Measurements from ENCODE around the gene DHRS9.

The DHRS9 gene

GRCh38 chr2:169116993-169117392 lies 47.6 kb downstream of the DHRS9 start:
- Histone ChIP-seq H3K9ac (ENCODE audit: low read length) (no peak overlapping the region), H3K27me3 (replicated peaks; ENCODE audit: insufficient read depth, low read length) (no peaks in the 10 kb centered on the region), H3K4me3 (ENCODE audit: low read length) (no peak overlapping the region), H3F3A (ENCODE audit: insufficient read depth, low read length) (no peaks in the 10 kb centered on the region), H3K27ac (ENCODE audit: low read length) (no peak overlapping the region), H2AFZ (ENCODE audit: low read length) (no peak overlapping the region), H3K4me2 (ENCODE audit: low read depth, low read length) (no peak overlapping the region), H4K20me1 (ENCODE audit: insufficient read depth, low read length) (no peaks in the 10 kb centered on the region), H3K79me2 (ENCODE audit: low read length) (no peaks in the 10 kb centered on the region), H3K36me3 (replicated peaks; ENCODE audit: insufficient read depth, low read length) (no peaks in the 10 kb centered on the region), H3K9me3 (replicated peaks; ENCODE audit: insufficient read depth, low read length) (no peaks in the 10 kb centered on the region), H3K4me1 (ENCODE audit: low read length) (no peaks in the 10 kb centered on the region), H3K9me2 (replicated peaks; ENCODE audit: insufficient read depth, low read length) (no peaks in the 10 kb centered on the region)
- TF ChIP-seq CTCF (IDR thresholded peaks at IDR 0.05; ENCODE audit: low read length) = no peak
- no peak for TF ChIP-seq EZH2 (optimal IDR thresholded peaks at IDR 0.05; ENCODE audit: low read depth, low read length)
- TF ChIP-seq EZH2phosphoT487 (IDR thresholded peaks at IDR 0.05; ENCODE audit: low read length) = no peak
- DNase-seq = no peak

GRCh38 chr2:169118060-169118459 lies 48.7 kb downstream of the DHRS9 start:
- Histone ChIP-seq H4K20me1 (ENCODE audit: insufficient read depth, low read length) (no peaks in the 10 kb centered on the region), H3K4me3 (ENCODE audit: low read length) (no peak overlapping the region)
- DNase-seq = no peak

DNA sequence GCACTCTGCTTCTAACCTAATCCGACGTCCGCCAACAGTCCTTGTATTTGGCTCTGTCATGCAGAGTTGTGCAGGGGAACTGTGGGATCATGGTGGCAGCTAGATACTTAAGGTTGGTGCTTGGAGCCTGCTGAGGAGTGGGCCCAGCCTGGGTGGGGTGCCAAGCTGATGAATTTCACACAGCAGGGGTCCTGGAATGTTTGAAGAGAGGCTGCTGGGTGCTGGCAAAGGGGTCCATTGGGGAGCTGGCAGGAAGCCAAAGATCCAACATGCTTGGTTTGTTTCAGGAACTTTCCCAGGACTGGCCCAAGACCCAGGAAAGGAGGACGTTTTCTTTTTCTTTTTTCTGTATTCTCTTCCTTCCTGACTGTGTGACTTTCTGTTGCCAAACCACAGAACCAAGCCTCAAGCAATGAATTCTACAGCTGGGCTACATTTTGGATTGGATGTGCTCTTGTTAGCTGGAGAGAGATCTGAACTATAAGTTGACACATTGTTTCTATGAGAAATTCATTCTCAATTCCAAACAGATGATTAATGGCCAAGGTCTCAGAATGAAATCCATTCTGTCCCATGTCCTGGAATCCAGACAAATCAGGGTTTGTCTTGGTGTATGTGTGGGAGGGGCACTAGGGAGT lies 49.9 kb downstream of the DHRS9 start:
- H3K27me3 ChIP-seq (replicated peaks; ENCODE audit: insufficient read depth, low read length) = no peaks in the 10 kb centered on the region
- H3K4me2 ChIP-seq (ENCODE audit: low read depth, low read length) = no peak overlapping the region
- no peak for DNase-seq

More at GRCh38 chr2:169118060-169118459, 48.7 kb downstream of the DHRS9 start:
- Histone ChIP-seq H3K9me2 (replicated peaks; ENCODE audit: insufficient read depth, low read length) (no peaks in the 10 kb centered on the region), H2AFZ (ENCODE audit: low read length) (no peak overlapping the region), H3K9me3 (replicated peaks; ENCODE audit: insufficient read depth, low read length) (no peaks in the 10 kb centered on the region), H3K79me2 (ENCODE audit: low read length) (no peaks in the 10 kb centered on the region), H3K27me3 (replicated peaks; ENCODE audit: insufficient read depth, low read length) (no peaks in the 10 kb centered on the region), H3F3A (ENCODE audit: insufficient read depth, low read length) (no peaks in the 10 kb centered on the region), H3K4me2 (ENCODE audit: low read depth, low read length) (no peak overlapping the region), H3K4me1 (ENCODE audit: low read length) (no peaks in the 10 kb centered on the region), H3K9ac (ENCODE audit: low read length) (no peak overlapping the region), H3K36me3 (replicated peaks; ENCODE audit: insufficient read depth, low read length) (no peaks in the 10 kb centered on the region), H3K27ac (ENCODE audit: low read length) (no peak overlapping the region)
- TF ChIP-seq EZH2phosphoT487 (IDR thresholded peaks at IDR 0.05; ENCODE audit: low read length) (no peak), CTCF (IDR thresholded peaks at IDR 0.05; ENCODE audit: low read length) (no peak), EZH2 (optimal IDR thresholded peaks at IDR 0.05; ENCODE audit: low read depth, low read length) (no peak)

More for the DNA sequence above, 49.9 kb downstream of the DHRS9 start:
- no peaks in the 10 kb centered on the region for H3K9me3 ChIP-seq (replicated peaks; ENCODE audit: insufficient read depth, low read length)
- TF ChIP-seq EZH2 (optimal IDR thresholded peaks at IDR 0.05; ENCODE audit: low read depth, low read length) (no peak), EZH2phosphoT487 (IDR thresholded peaks at IDR 0.05; ENCODE audit: low read length) (no peak), CTCF (IDR thresholded peaks at IDR 0.05; ENCODE audit: low read length) (no peak)
- H3K4me1 ChIP-seq (ENCODE audit: low read length) = no peaks in the 10 kb centered on the region
- no peaks in the 10 kb centered on the region for H4K20me1 ChIP-seq (ENCODE audit: insufficient read depth, low read length)
- no peak overlapping the region for H3K9ac ChIP-seq (ENCODE audit: low read length)
- no peak overlapping the region for H3K4me3 ChIP-seq (ENCODE audit: low read length)
- no peak overlapping the region for H2AFZ ChIP-seq (ENCODE audit: low read length)
- H3F3A ChIP-seq (ENCODE audit: insufficient read depth, low read length) = no peaks in the 10 kb centered on the region
- no peaks in the 10 kb centered on the region for H3K9me2 ChIP-seq (replicated peaks; ENCODE audit: insufficient read depth, low read length)
- H3K79me2 ChIP-seq (ENCODE audit: low read length) = no peaks in the 10 kb centered on the region
- no peaks in the 10 kb centered on the region for H3K36me3 ChIP-seq (replicated peaks; ENCODE audit: insufficient read depth, low read length)
- H3K27ac ChIP-seq (ENCODE audit: low read length) = no peak overlapping the region
